ES-I3 (cell line): ENCODE data around the gene GLIS1.

Experiments used
- H3K36me3 ChIP-seq: 2 replicates; pipeline ENCODE4 v1.6.1; 2013; ENCODE audit warnings: mild to moderate bottlenecking, low read length, control low read depth, moderate library complexity; ENCODE audit not compliant: insufficient read depth
- H3K4me1 ChIP-seq: 2 replicates; pipeline ENCODE4 v1.6.1; 2013; ENCODE audit warnings: mild to moderate bottlenecking, control low read depth, low read length; ENCODE audit not compliant: insufficient read depth
- H3K9ac ChIP-seq: 2 replicates; pipeline ENCODE4 v1.6.1; 2013; ENCODE audit warnings: low read depth, mild to moderate bottlenecking, low read length, moderate library complexity
- H3K9me3 ChIP-seq: 2 replicates; pipeline ENCODE4 v1.6.1; 2013; ENCODE audit warnings: mild to moderate bottlenecking, low read length, moderate library complexity; ENCODE audit not compliant: control insufficient read depth, insufficient read depth

Gene GLIS1

DNA sequence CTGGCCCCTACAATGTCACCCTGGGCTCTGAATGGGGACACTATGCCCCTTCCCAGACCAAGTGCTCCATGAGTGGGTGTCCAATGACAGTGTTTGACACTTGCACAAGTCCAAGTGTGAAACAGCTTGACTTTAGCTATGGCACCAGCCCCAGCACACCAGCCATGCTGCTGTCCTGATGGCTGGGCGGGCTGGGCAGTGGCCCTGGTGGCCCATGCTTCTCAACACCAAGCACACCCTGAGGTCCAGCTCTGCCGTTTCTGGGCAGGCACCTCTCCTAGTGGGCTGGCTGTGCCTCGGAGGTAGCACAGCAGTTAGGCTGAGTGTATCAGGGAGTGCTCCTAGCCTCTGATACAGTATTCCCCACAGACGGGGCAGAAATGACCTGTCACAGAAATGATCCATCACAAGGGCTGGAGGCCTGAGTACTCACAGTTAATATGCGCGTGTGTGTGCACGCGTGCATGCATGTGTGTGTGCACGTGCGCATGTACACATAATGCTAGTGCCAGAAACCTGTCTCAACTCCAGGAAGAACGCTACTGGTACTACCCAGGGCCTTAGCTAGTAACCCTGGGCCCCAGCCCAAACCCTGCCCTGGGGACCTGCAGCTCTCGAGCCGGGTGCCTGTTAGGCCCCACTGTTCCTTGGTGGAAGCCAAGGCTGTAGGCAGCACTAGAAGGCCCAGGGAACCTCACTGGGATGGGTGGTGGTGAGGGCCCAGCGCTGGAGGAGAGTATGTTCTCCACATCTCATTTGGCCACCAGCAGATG, 145.8 kb downstream of the GLIS1 start:
- no peaks in the 10 kb centered on the region for H3K9me3 ChIP-seq
- no peaks in the 10 kb centered on the region for H3K4me1 ChIP-seq
- no peak overlapping the region for H3K9ac ChIP-seq
- H3K36me3 ChIP-seq: no peaks in the 10 kb centered on the region

DNA sequence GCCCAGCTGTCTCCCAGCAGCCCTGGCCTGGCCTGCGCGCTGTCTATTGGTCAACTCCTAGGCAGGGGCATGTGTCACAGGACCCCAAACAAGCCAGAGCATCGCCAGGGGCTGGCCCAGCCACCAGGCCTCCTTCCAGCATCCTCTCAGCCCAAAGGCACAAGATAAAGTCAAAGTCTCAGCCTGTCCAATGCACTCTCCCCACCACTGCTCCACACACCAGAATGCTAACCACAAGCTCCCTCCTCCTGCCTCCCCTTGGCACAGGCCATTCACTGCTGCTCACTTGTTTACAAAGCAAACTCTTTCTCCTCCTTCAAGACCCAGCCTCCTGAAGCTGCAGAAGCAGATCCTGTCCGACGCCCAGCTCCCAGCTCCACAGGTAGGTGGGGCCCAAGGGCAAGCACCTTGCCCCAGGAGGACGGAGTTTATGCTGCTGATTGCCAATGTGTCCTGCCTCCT, 146.4 kb downstream of the GLIS1 start:
- Histone ChIP-seq H3K9me3 (no peaks in the 10 kb centered on the region), H3K9ac (no peak overlapping the region), H3K36me3 (no peaks in the 10 kb centered on the region), H3K4me1 (no peaks in the 10 kb centered on the region)

DNA sequence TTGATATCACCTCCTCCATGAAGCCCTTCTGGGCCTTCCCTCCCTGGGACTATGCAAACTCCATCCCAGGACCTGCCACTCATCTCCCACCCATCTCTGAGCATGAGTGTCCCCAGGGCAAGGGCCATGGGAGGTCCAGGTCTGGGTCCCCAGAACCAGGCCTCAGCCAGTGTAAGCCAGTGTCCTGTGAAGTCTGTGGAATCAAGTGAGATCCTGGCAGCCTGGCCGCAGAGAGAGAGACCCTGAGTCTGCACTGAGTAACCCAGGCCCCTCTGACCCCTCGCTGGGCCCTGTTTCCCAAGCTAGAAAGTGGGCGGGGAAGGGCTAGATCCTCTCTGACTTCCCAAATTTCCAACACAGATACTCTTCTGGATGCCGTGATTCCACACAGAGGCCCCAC, 147.0 kb downstream of the GLIS1 start:
- Histone ChIP-seq H3K4me1 (no peaks in the 10 kb centered on the region), H3K36me3 (no peaks in the 10 kb centered on the region), H3K9ac (no peak overlapping the region), H3K9me3 (no peaks in the 10 kb centered on the region)

DNA sequence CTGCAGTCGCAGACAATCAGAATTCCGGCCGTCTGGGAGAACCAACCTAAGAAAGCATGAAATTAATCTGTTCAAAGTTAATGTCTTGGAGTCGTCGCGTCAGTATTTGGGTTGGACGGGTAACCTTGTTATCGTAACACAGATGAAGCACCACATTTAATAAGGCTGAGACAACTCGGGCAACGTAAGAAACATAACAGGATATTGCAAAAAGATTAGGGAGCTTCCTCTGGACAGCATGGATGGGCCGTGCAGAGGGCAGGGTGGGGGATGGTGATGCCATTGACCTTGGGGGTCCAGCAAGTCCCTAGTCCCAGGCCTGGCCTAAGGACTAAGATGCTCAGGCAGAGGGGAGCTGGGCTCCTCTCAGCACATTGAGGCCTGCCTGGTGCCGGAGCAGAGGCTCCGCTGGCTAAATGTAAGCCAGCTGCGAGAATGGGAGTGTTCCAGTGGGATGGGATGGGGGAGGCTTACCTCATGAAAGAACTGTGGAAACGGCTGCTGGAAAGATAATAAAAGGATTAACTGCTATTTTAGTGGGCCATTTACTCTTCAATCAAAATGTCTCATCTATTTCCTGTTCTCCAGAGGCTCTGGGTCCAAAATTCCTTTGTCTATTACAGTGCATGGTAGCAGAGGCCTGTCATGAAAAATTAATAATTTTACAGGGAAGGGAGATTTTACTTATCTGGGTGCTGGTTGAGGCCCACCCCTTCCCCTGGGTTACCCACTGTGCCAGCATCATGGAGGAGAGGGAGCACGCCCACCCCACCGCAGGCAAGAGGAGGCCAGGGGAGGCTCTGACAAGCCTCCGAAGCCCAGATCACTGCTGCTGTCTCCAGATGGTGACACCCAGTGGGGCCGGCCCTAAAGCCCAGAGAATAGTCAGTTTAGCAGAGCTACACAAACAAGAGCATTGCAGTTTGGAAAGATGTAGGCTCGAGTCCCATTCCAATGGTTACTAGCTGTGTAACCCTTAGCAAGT, 148.1 kb downstream of the GLIS1 start:
- H3K9ac ChIP-seq: no peak overlapping the region
- H3K4me1 ChIP-seq: no peaks in the 10 kb centered on the region
- no peaks in the 10 kb centered on the region for H3K36me3 ChIP-seq
- no peaks in the 10 kb centered on the region for H3K9me3 ChIP-seq

DNA sequence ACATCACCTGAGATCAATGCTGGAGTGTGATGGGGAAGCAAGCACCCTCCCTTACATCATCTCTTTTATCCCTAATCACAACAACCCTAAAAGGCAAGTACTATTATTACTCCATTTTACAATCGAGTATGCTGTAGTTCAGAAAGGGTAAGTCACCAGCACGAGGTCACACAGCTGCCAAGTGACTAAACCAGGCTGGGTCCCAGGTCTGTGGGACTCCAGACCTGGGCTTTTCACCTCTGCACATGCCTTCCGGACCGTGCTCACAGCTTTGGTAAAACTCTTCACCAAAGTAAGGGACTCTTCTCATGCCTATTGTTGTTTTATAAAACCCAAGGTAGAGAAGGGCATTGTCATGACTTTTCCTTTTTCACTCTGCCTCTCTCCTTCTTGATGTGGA, 148.9 kb downstream of the GLIS1 start:
- H3K9me3 ChIP-seq: no peaks in the 10 kb centered on the region
- H3K9ac ChIP-seq: no peak overlapping the region
- no peaks in the 10 kb centered on the region for H3K36me3 ChIP-seq
- H3K4me1 ChIP-seq: no peaks in the 10 kb centered on the region

DNA sequence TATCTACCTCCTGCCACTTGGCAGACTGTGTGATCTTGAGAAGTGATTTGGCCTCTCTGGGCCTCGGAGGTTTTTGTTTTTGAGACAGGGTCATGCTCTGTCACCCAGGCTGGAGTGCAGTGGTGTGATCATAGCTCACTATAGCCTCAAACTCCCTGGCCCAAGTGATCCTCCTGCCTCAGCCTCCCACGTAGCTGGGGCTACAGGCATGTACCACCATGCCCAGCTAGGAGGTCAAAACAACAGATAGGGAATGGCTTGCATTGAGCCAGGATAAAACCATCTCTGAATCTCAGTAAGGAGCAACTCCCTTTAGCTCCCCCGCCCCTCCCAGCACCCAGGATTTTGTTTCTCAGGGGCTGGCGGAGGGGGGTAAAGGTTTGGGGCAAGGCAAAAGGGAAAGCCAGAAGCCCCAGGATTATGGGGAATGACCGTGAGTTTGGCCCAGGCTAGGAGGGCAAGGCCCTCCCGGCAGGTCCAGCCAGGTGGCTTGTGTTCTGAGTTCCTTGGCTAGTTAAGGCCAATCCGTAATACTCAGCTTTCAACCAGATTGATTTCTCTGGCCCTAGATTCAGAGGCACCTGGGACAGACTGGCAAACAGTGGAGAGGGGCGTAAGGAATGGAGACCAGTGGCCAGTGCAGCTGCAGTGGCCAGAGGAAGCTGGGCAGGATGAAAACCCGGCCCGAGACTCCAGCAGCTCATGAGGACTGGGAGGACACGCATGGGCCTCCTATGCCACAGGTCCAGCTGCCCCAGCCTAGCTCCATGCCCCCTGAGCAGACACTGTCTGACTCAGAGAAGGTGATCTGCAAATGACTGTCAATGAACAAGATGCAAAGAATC, 149.7 kb downstream of the GLIS1 start:
- no peaks in the 10 kb centered on the region for H3K36me3 ChIP-seq
- no peaks in the 10 kb centered on the region for H3K4me1 ChIP-seq

DNA sequence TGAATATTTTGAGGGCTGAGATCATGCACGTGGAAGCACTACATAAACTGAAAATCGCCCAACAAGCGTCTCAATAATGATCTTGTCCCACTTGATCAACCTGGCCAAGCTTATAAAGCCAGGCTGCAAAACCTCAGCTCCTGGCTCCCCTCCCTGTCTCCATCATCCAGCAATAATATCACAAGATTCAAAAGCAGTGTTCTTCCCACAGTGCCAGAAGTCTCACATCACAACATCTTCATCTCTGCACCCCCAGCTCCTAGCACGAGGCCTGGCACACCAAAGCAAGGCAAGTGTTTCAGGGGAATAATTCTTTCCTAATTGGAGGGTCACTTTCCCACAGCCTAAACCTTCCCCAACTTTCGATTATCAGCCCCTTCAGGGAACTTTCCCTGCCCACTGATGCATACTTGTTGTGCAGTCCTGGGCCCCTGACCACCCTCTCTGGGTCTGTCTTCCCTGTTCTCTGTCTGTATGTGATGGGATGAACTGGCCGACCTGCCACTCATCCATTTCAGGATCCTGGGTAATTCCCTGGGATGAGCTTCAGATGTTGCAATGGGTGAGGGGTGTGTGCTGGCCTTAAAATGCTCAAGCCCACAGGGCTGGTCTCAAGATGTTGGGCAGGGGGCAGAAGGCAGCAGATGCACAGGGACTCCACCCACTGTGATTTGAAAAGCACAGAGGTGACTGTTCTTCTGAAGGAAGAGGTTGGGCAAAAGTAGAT, 150.7 kb downstream of the GLIS1 start:
- no peaks in the 10 kb centered on the region for H3K36me3 ChIP-seq
- no peak overlapping the region for H3K9ac ChIP-seq
- H3K4me1 ChIP-seq: no peaks in the 10 kb centered on the region
- no peaks in the 10 kb centered on the region for H3K9me3 ChIP-seq

More for the DNA sequence above, 149.7 kb downstream of the GLIS1 start:
- no peak overlapping the region for H3K9ac ChIP-seq
- H3K9me3 ChIP-seq: no peaks in the 10 kb centered on the region

DNA sequence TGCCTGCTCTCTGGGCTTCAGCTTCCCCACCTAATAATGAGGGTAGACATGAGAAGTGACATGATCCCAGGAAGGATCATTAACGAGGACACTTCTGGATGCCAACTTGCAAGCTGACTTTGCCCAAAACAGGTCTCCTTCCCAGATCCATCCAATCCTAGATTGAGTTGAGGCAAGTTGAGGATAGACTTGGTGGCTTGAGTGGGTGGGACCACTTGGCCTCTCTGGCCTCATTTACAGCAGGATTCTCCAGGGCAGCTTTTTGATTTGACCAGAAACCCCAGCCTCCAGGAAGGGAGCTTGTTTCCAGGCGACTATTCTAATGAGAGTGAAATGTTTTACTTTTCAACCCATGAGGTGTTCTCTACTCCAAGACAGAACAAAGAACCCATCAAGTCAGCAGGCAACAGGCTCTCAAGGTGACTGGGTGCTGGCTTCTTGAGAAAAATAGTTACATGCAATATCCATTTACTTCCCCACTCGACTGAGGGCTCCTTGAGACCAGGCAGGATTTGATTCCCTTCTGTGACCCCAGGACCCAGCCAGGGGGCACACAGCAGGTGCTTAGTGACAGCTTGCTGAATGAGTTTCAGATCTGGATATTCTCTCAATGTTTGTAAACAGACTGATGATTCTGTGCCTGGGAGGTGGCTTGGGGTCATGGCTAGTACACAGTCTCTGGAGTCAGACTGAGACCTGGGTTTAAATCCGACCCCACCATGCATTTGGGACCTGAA, 151.5 kb downstream of the GLIS1 start:
- Histone ChIP-seq H3K9ac (no peak overlapping the region), H3K9me3 (no peaks in the 10 kb centered on the region), H3K36me3 (no peaks in the 10 kb centered on the region), H3K4me1 (no peaks in the 10 kb centered on the region)

DNA sequence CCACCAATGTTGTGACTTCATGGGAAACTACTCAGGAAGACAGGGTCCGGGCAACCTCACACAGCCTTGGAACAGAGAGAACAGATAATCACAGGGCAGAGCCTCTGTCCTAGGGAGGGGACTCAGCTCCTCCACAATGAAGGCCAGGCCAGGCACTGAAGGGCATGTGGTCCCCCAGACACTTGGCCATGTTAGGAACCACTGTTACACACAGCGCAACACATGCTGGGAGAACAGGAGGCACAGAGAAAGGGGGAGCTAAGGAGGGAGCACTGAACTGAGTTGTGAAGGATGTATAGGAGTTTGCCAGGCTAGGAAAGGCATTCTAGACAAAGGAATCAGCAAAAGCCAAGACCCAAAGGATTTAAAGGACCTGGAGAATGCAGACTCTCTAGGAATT, 152.2 kb downstream of the GLIS1 start:
- no peaks in the 10 kb centered on the region for H3K4me1 ChIP-seq
- H3K9ac ChIP-seq: no peak overlapping the region
- H3K36me3 ChIP-seq: no peaks in the 10 kb centered on the region
- no peaks in the 10 kb centered on the region for H3K9me3 ChIP-seq

DNA sequence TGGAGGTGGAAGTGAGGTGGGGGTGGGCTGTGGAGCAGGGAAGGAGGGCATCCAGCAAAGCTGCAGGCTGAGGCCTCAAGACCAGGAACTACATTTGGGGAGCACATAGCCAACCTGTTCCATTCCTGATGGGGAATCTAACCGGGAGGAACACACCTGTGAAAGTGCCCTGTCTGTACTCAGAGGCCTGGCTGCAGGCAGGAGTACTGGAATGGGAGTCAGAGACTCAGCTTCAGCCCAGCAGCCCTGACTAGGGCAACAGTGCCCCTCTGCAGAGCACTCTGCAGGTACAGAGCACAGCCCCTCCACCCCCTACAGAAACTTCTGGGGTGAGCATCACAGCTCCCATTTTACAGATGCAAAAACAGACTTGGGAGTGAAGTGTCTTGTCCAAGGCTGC, 153.4 kb downstream of the GLIS1 start:
- Histone ChIP-seq H3K4me1 (no peaks in the 10 kb centered on the region), H3K9ac (no peak overlapping the region)

DNA sequence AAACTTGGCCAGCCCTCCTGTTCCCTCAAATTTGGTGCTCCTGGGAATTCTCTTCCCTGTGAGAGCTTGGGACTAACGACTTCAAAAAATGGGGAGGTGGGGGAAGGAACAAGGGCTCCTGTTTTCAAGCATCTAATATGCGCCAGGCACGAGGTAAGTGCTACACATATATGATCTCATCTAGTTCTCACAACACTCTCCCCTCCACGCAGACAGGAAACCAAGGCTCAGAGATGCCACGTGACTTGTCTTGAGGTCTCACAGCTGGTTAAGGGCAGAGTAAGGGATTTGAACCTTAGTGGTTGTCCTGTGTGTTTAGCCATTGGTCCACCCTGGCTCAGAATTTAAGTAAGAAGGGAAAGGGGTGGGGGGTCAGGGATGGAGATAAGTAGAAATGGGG, 153.8 kb downstream of the GLIS1 start:
- Histone ChIP-seq H3K9ac (no peak overlapping the region), H3K36me3 (no peaks in the 10 kb centered on the region), H3K9me3 (no peaks in the 10 kb centered on the region), H3K4me1 (no peaks in the 10 kb centered on the region)

More for the DNA sequence above, 153.4 kb downstream of the GLIS1 start:
- Histone ChIP-seq H3K9me3 (no peaks in the 10 kb centered on the region), H3K36me3 (no peaks in the 10 kb centered on the region)

DNA sequence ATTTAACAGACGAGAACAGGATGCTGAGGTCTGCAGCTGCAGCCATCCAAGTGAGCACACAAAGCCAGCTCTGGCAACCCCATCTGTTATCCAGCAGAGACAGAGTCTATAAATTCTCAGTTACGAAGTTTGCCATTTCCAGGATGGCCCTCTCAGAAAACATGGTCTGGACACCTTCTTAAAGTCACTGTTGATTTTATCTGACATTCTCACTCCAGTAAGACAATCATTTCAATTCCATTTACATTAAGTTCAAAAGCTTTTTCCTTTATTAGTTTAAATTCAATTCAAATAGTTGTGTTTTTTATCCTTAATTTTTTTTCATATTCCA, 154.2 kb downstream of the GLIS1 start:
- no peaks in the 10 kb centered on the region for H3K4me1 ChIP-seq
- H3K9ac ChIP-seq: no peak overlapping the region
- H3K9me3 ChIP-seq: no peaks in the 10 kb centered on the region
- no peaks in the 10 kb centered on the region for H3K36me3 ChIP-seq
